Measurements from ENCODE around the gene PLA2G2F. TPM values are rescaled to one million over a fixed set of nuclear protein-coding genes. Genes with fewer than 3 reads are reported as not detected.

The PLA2G2F gene
- total and polyA plus RNA-seq, 10 of the 15 experiments (the other 5 are each of a cell fraction or from before 2014, with no cell fraction given): 0.03 TPM; not detected in 9

- TF ChIP-seq PRDM15 (CRISPR knock-in tag; IDR thresholded peaks at IDR 0.05): no peak
- no peak for TF ChIP-seq CHD4 (IDR thresholded peaks at IDR 0.05)
- no peak for TF ChIP-seq ZBED1 (IDR thresholded peaks at IDR 0.05; ENCODE audit: borderline replicate concordance)
Measured at GRCh38 chr1:20158358-20159070, 19.4 kb downstream of the PLA2G2F start (continued).

DNA sequence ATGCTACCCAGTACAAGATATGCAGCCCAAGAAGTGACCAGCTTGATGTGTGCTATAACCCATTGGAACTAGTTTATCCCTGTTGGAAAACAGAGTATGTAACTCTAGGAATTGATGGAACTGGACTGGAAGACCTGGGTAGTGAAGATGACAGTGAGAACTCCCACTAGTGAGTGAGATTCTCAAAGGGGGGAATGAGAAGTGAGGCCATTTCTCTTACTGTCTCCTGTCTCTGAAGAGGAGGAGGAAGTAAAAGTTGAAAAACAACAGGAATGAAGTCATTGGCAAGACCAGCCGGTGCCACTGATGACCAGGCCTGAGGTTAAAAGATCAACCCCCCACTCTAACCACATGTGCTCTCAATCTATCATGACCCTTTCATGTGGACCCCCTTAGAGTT, 20.9 kb downstream of the PLA2G2F start:
- H3K27me3 ChIP-seq (replicated peaks in 1 of 2; ENCODE audit: control insufficient read depth in 2 of 2, insufficient read depth in 2 of 2, low read length in 1 of 2): no peaks in the 10 kb centered on the region; a peak in 1 of 4 replicates
- no peak overlapping the region for H3K4me2 ChIP-seq (ENCODE audit: control insufficient read depth, insufficient read depth)
- FAIRE-seq: no peak
- ChIA-PET CTCF (interaction anchor here (2.0 kb wide), 1 partner anchor 33 kb away, joined by 5 read pairs; no protein-coding TSS in a partner anchor), RAD21 (ENCODE audit: unreplicated experiment) (no interaction called here), POLR2A (no interaction called here), SMC1A (ENCODE audit: uncharacterized antibody, unreplicated experiment) (interaction anchor here (1.2 kb wide), 1 partner anchor 9 kb away, joined by 3 read pairs; no protein-coding TSS in a partner anchor)
- no TSS peak for BruUV-seq (replicated peaks)
- no peak overlapping the region for H3K27ac ChIP-seq (ENCODE audit: control insufficient read depth, insufficient read depth)
- no peak for TF ChIP-seq REST (IDR thresholded peaks at IDR 0.05; ENCODE audit: low read depth, low read length)
- no peak for TF ChIP-seq ZBTB40 (IDR thresholded peaks at IDR 0.05; ENCODE audit: borderline replicate concordance)
- H3K9ac ChIP-seq (ENCODE audit: control insufficient read depth, insufficient read depth, low read length): no peak overlapping the region
- intact Hi-C loops (cut with micrococcal nuclease; ENCODE audit: unreplicated experiment): no loop called here
- no peaks in the 10 kb centered on the region for H3K4me1 ChIP-seq (ENCODE audit: control insufficient read depth, insufficient read depth, low read length)
- H2AFZ ChIP-seq (ENCODE audit: control insufficient read depth, low read depth, low read length): no peak overlapping the region
- no peaks in the 10 kb centered on the region for H3K79me2 ChIP-seq (ENCODE audit: control insufficient read depth, insufficient read depth, low read length)
- in situ Hi-C loops (cut with MboI): no loop called here
- WGBS (ENCODE audit: insufficient coverage, insufficient replicate concordance, low lambda C conversion rate, missing lambda C conversion rate): 0% methylated on average over 1 of the region's 1 CpG
- no peaks in the 10 kb centered on the region for H3K36me3 ChIP-seq (ENCODE audit: control insufficient read depth in 2 of 2, insufficient read depth in 2 of 2, low read length in 1 of 2)
- no peak for ATAC-seq
- no peak overlapping the region for H3K4me3 ChIP-seq
- H3K9me3 ChIP-seq (replicated peaks; ENCODE audit: control insufficient read depth, insufficient read depth, low read length): peaks cover 10% of the 10 kb centered on the region; the same call in 1 of the 3 replicates
- H4K20me1 ChIP-seq (ENCODE audit: control insufficient read depth, insufficient read depth): no peaks in the 10 kb centered on the region
- DNase-seq (ENCODE audit: low read depth, low spot score): no peak

All from GM12878 (cell line).